CD4-positive, alpha-beta T cell (primary cell): Measurements from ENCODE around the gene LKAAEAR1. TPM values are rescaled to one million over a fixed set of nuclear protein-coding genes. Genes with fewer than 3 reads are reported as not detected.
A peak's percentile ranks its signal among the peaks of the same experiment; 100 is the strongest.

Experiments
- ATAC-seq: fragments of 200-7000 bp; cut with Tn5 transposase; one replicate; pipeline ENCODE4 v1.10.0; 2022; ENCODE audit warnings: mild to moderate bottlenecking; ENCODE audit not compliant: poor library complexity
- CTCF ChIA-PET: fragments of 350-600 bp; sonication (Branson Sonifier 250); formaldehyde crosslinking; loops from one replicate; lab custom pipeline; 2021; ENCODE audit warnings: antibody characterized with exemption, inconsistent platforms; lab: Charles Lee
- POLR2A ChIA-PET: fragments of 350-600 bp; sonication (Branson Sonifier 250); formaldehyde crosslinking; loops from one replicate; lab custom pipeline; 2021; ENCODE audit warnings: antibody characterized with exemption, inconsistent platforms; lab: Charles Lee
- DNase-seq, 14 experiments: peaks; one replicate each; pipeline ENCODE4 v3.0.0-alpha.2; 2013 to 2020; ENCODE audit warnings: mixed read lengths in 2 of 14
- H3K27ac ChIP-seq, 2 donors: one replicate each; pipeline versions ENCODE4 v1.5.1 to v1.7.0; 2013; ENCODE audit warnings: low read length in 2 of 2, low read depth in 1 of 2, mild to moderate bottlenecking in 1 of 2
- H3K27me3 ChIP-seq, 2 experiments: 1 replicate in 1 of 2; 2 replicates in 1 of 2; pipeline versions ENCODE4 v1.6.1 to v1.7.0; 2013; ENCODE audit warnings: low read length in 2 of 2, control low read depth in 1 of 2, mild to moderate bottlenecking in 1 of 2, moderate library complexity in 1 of 2; ENCODE audit not compliant: insufficient read depth in 2 of 2, control insufficient read depth in 1 of 2
- H3K36me3 ChIP-seq: one replicate; pipeline ENCODE4 v1.6.1; 2013; ENCODE audit warnings: low read length, control low read depth; ENCODE audit not compliant: insufficient read depth
- H3K4me1 ChIP-seq: one replicate; pipeline ENCODE4 v1.6.1; 2013; ENCODE audit warnings: low read length, control low read depth; ENCODE audit not compliant: insufficient read depth
- H3K4me3 ChIP-seq: one replicate; pipeline ENCODE4 v1.5.1; 2013; ENCODE audit warnings: mild to moderate bottlenecking, low read length, moderate library complexity
- H3K9me3 ChIP-seq, 2 experiments: 1 replicate in 1 of 2; 2 replicates in 1 of 2; pipeline versions ENCODE4 v1.6.1 to v1.7.0; 2013; ENCODE audit warnings: low read length in 2 of 2, mild to moderate bottlenecking in 2 of 2, control low read depth in 1 of 2, moderate library complexity in 1 of 2; ENCODE audit not compliant: control insufficient read depth in 1 of 2, insufficient read depth in 1 of 2
- H3K27ac Mint-ChIP-seq: one replicate; pipeline ENCODE4 v1.8.0; 2020; ENCODE audit warnings: mixed read lengths
- H3K27me3 Mint-ChIP-seq: one replicate; pipeline ENCODE4 v1.8.0; 2021; ENCODE audit warnings: mixed read lengths
- H3K36me3 Mint-ChIP-seq: one replicate; pipeline ENCODE4 v1.8.0; 2021; ENCODE audit warnings: low read depth, mixed read lengths
- H3K4me1 Mint-ChIP-seq: one replicate; pipeline ENCODE4 v1.8.0; 2021; ENCODE audit warnings: low read depth, mixed read lengths
- H3K4me3 Mint-ChIP-seq: one replicate; pipeline ENCODE4 v1.8.0; 2020; ENCODE audit warnings: mild to moderate bottlenecking, mixed read lengths
- H3K9me3 Mint-ChIP-seq: one replicate; pipeline ENCODE4 v1.8.0; 2020; ENCODE audit warnings: mixed read lengths
- intact Hi-C, 2 experiments: fragments of 100-400 bp; cut with DNase I in 1 of 2; cut with micrococcal nuclease in 1 of 2; formaldehyde crosslinking; loops; one replicate each; pipeline versions ENCODE4 v1.15.1 to v1.9.0; 2023 to 2025; cut with DNase I, micrococcal nuclease
- total RNA-seq, 174 experiments: library from RNA in 2 of 174; stranded (reverse) in 2 of 174; gene quantifications; one replicate each; pipeline ENCODE4 v1.2.3 and lab custom pipeline; 2021 to 2026
- TF ChIP-seq, protein P1 (sequence below): fragments of 200-600 bp; IDR thresholded peaks from one replicate; pipeline ENCODE4 v1.8.0; 2022; ENCODE audit warnings: antibody characterized with exemption, mild to moderate bottlenecking

The LKAAEAR1 gene
- total RNA-seq, 2 experiments from 2014 or later = 0.30 to 0.39 TPM

DNA sequence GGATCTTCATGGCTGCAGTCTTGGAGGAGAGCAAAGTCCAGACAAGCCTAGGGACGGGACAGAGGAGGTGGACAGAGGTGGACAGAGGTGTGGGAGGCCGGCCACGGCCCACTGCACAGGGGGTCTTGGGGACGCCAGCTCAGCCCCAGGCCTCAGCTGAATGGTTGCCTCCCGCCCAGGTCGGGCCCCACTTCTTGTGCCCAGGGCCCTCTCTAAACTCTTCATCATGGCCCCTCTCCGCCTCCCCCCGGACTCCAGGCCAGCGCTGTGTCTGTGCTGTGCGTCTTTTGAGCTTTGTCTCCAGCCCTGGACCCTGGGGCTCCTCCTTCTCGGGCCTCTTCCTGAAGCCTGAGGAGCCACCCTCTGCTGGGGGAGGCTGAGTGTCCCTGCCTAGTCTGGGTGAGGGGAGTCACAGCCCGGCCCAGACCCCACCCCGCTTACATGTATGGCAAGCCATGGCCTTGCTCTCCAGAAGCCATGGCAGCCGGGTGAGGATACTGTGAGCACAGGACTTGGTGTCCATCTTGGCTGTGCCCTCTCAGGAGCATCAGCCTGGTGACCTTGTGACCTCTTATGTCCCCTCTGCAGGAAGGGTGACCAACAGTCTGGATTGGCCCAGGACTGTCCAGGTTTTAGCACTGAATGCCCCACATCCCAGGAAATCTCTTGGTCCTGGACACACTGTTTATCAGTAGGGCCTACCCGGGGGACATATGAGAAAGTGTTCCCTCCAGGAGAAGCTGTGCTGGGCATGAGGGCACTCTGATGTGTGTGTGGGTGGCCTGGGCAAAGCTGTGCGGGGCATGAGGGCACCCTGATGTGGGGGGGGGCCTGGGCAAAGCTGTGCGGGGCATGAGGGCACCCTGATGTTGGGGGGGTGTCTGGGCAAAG, 32.6 kb upstream of the LKAAEAR1 start:
- no peaks in the 10 kb centered on the region for H3K9me3 ChIP-seq
- ChIA-PET CTCF (no interaction called here), POLR2A (no interaction called here)
- Mint-ChIP-seq H3K36me3 (no peaks in the 10 kb centered on the region), H3K4me1 (peaks cover 9% of the 10 kb centered on the region), H3K4me3 (no peak overlapping the region), H3K27ac (no peak overlapping the region), H3K27me3 (peaks cover 5% of the 10 kb centered on the region), H3K9me3 (no peaks in the 10 kb centered on the region)
- intact Hi-C loops = no loop called here
- peaks cover 13% of the 10 kb centered on the region for H3K4me1 ChIP-seq
- H3K27me3 ChIP-seq = peaks cover 2 to 6% of the 10 kb centered on the region in 2 experiments
- ATAC-seq (no peak), DNase-seq (peak in 1 of 14 experiments; percentile 26)
- no peak overlapping the region for H3K4me3 ChIP-seq
- TF ChIP-seq, protein P1, sequence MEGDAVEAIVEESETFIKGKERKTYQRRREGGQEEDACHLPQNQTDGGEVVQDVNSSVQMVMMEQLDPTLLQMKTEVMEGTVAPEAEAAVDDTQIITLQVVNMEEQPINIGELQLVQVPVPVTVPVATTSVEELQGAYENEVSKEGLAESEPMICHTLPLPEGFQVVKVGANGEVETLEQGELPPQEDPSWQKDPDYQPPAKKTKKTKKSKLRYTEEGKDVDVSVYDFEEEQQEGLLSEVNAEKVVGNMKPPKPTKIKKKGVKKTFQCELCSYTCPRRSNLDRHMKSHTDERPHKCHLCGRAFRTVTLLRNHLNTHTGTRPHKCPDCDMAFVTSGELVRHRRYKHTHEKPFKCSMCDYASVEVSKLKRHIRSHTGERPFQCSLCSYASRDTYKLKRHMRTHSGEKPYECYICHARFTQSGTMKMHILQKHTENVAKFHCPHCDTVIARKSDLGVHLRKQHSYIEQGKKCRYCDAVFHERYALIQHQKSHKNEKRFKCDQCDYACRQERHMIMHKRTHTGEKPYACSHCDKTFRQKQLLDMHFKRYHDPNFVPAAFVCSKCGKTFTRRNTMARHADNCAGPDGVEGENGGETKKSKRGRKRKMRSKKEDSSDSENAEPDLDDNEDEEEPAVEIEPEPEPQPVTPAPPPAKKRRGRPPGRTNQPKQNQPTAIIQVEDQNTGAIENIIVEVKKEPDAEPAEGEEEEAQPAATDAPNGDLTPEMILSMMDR = no peak
- H3K36me3 ChIP-seq = no peaks in the 10 kb centered on the region
- H3K27ac ChIP-seq = no peak overlapping the region

DNA sequence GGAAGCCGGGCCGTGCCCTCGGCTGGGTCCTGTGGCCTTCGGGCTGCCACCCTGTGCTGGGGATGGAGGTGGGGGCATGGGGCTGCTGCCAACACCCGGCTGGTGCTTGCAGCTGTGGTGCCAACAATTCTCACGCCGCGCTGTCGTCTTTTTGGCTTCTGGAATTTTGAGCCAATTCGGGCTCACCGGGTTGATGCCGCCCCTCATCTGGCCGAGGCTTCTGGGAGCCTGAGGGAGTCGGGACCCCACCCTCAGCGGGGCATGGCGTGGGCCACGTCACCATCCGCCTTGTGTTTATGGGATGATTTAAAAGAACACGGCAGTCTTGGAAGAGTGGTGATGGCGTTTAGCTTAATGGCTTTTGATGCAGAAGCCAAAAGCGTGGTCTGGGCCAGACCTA, 31.8 kb upstream of the LKAAEAR1 start:
- Mint-ChIP-seq H3K4me3 (no peak overlapping the region), H3K4me1 (peaks cover 9% of the 10 kb centered on the region), H3K27ac (no peak overlapping the region), H3K27me3 (no peaks in the 10 kb centered on the region), H3K36me3 (no peaks in the 10 kb centered on the region), H3K9me3 (no peaks in the 10 kb centered on the region)
- intact Hi-C loops = no loop called here
- H3K27me3 ChIP-seq = no peaks in the 10 kb centered on the region
- H3K9me3 ChIP-seq = no peaks in the 10 kb centered on the region
- peaks cover 13% of the 10 kb centered on the region for H3K4me1 ChIP-seq
- H3K4me3 ChIP-seq = no peak overlapping the region
- no peak for ATAC-seq
- CTCF ChIA-PET = no interaction called here
- POLR2A ChIA-PET = no interaction called here
- TF ChIP-seq, protein P1 = no peak
- no peak overlapping the region for H3K27ac ChIP-seq
- no peak for DNase-seq
- no peaks in the 10 kb centered on the region for H3K36me3 ChIP-seq

DNA sequence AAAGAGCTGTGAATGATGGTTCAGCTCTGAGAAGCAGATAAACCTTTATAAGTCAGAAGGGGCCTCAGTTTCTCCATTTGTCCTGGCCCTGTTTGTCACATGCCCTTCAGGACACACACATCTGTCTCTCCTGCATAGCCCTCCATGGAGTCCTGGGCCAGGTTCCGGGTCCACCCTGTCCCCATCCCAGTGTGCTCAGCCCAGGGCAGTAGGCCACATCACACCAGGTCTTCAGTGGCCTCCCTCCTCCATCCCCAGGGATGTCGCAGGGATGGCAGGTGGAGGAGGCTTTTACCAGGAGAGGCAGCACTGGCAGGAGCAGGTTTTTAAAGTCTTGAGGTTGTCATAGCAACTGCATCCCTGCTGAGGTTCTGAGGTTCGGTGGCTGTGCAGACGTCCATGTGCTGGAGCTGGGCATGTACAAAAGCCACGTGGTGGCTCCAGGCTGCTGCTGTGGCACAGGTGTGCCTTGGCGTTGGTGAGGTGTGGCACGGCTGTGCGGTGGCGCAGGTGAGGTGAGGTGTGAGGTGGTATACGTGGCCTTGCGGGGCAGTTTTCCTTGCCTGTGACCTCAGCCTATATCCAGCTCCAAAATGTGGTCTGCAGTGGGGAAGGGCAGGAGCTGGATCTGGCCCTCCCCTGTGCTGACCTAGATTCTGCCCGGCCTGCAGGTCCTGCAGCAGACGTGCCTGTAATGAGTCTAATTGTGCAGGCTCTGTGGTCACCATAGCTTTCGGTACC, 31.1 kb upstream of the LKAAEAR1 start:
- Histone ChIP-seq H3K27ac (no peak overlapping the region), H3K36me3 (no peaks in the 10 kb centered on the region), H3K4me1 (peaks cover 8% of the 10 kb centered on the region), H3K27me3 (no peaks in the 10 kb centered on the region), H3K9me3 (no peaks in the 10 kb centered on the region), H3K4me3 (no peak overlapping the region)
- DNase-seq (peak in 1 of 14 experiments; percentile 26), ATAC-seq (no peak)
- Mint-ChIP-seq H3K4me3 (no peak overlapping the region), H3K27me3 (no peaks in the 10 kb centered on the region), H3K9me3 (no peaks in the 10 kb centered on the region), H3K36me3 (no peaks in the 10 kb centered on the region), H3K27ac (no peak overlapping the region), H3K4me1 (peaks cover 7% of the 10 kb centered on the region)
- ChIA-PET CTCF (no interaction called here), POLR2A (no interaction called here)
- TF ChIP-seq, protein P1 = no peak
- intact Hi-C loops = no loop called here
